GM18870 (cell line): ENCODE results near the gene TTLL10.
"Not testable (repeated sequence)": the region's sequence is repeated elsewhere in the genome, so short reads cannot be mapped to it uniquely, and the experiment has no call there.

Experiments
- ATAC-seq: cut with Tn5 transposase; IDR thresholded peaks from one replicate; pipeline ENCODE4 v1.9.1; 2021; ENCODE audit warnings: moderate library complexity; ENCODE audit not compliant: unreplicated experiment

The TTLL10 gene

DNA sequence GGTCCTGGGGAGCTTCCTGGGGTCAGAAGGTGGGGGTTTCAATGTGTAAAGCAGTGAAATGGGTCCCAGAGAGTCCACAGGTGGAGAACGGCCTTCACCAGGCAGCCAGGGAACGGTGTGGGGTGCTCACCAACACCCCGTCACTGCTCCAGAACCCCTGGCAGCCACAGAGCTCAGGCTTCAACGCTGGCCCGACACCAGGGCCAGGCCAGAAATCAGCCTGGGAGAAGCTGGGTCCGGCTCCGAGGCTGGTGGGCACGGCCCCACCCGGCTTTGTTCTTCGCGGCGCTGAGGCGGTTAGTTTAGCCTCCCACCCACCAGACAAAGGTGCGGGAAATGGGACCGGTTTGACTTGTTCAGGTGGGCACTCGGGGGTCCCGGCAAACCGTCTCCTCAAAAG lies 33.0 kb upstream of the TTLL10 start:
- ATAC-seq: no peak

DNA sequence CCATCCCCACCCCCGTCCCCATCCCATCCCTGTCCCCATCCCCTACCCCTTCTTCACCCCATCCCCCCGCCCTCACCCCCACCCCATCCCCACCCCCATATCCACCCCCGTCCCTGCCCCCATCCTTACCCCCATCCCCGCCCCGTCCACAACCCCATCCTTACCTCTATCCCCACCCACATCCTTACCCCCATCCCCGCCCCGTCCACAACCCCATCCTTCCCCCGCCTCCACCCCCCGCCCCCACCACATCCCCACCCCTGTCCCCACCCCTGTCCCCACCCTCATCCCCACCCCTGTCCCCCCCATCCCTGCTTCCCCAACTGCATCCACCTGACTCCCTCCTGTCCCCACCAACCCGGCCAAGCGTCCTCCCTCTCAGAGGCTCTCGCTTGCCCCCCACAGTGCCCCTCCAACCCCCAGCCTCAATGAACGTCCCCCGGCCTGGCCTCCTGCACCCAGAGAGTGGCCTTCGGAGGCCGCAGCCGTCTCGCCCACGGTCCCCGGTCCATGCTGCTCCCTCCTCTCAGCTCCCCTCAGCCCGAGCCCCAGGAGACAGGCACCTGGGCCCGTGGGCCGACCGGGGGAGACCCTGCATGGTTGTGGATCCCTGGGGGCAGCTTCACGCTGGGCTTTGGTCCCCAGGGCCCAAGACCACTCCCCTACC lies 32.3 kb upstream of the TTLL10 start:
- no peak for ATAC-seq

DNA sequence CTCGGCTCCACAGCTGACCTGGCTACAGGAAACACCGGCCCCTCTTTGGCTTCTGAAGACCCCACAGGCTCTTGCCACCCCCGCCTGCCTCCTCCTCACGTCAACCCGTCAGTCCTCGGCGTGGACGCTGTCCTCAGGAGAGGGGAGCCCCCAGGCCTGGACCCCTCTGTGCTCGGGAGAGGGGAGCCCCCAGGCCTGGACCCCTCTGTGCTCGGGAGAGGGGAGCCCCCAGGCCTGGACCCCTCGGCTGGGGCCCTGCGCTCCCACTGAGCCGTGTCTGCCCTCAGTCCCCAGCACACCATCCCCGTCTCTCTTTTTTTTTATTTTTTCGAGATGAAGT lies 31.8 kb upstream of the TTLL10 start:
- ATAC-seq: no peak

DNA sequence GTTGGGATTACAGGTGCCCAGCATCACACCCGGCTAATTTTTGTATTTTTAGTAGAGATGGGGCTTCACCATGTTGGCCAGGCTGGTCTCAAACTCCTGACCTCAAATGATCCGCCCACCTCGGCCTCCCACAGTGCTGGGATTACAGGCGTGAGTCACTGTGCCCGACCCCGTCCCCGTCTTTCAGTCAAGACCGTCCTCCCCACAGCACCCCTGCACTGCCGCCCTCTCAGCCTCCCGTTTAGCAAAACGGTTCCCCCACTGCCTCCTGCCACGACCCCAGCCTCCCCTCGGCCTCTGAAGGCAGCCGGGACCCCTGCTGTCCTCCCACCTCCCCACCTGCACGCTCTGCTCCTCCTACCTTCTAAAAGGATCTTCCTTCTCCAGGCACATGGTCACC lies 31.3 kb upstream of the TTLL10 start:
- ATAC-seq: not testable (repeated sequence)

DNA sequence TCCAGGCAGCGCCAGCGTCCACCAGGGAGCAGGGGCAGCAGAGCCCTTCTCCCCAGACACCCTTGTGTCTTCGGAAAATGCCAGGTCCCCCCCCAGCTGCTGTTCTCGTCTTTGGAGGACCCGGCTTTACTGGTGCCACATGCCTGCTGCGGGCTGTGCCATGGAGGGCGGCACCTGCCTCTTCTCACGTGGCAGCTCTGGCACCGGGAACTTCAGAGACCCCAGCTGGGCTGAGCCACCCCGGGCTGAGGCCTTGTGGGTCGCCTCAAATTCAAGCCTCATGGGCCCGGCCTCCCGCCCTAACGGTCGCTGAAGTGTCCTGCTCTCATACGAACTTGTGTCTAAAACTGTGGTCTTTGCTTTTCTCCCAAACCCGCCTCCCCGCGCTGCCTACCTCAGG lies 30.8 kb upstream of the TTLL10 start:
- no peak for ATAC-seq

DNA sequence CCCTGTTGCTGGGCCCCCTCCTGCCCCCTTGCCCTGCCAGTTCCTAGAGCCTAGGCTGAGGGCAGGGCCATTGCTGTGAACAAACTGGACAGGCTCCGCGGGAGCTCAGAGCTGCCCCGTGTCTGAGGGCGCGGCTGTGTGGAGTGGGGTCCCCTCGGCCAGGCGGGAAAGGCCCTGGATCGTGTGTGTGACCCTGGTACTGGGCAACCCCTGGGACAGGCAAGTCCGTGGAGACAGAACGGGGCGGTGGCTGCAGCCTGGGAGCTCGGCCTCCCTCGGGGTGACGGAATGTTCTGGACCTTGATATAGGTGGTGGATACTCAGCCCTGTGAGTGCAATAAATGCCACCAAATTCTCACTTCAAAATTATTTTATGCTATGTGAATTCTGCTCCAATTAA lies 30.0 kb upstream of the TTLL10 start:
- no peak for ATAC-seq

GRCh38 chr1:1144122-1144842 lies 29.4 kb upstream of the TTLL10 start:
- no peak for ATAC-seq

- ATAC-seq: no peak
Observed at GRCh38 chr1:1144843-1145546, 28.7 kb upstream of the TTLL10 start.

DNA sequence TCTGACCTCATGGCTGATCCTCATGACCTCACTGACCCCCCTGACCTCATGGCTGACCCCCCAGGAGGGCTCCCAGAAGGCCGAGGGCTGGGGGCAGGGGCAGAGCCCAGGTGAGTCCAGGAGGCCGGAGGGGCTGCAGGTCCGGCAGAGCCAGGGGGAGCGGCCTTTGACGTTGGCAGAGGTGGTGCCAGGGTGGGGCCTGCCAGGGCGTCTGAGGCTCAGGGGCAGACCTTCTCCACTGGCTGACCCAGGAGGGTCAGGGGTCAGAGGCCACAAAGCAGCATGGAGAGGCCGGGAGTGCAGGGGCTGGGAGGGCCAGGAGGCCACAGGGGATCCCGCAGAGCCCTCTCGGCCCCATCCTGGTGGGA lies 28.1 kb upstream of the TTLL10 start:
- ATAC-seq: no peak

- no peak for ATAC-seq
Observed at GRCh38 chr1:1146026-1146425, 27.7 kb upstream of the TTLL10 start.

- no peak for ATAC-seq
Observed at GRCh38 chr1:1146596-1146995, 27.1 kb upstream of the TTLL10 start.

DNA sequence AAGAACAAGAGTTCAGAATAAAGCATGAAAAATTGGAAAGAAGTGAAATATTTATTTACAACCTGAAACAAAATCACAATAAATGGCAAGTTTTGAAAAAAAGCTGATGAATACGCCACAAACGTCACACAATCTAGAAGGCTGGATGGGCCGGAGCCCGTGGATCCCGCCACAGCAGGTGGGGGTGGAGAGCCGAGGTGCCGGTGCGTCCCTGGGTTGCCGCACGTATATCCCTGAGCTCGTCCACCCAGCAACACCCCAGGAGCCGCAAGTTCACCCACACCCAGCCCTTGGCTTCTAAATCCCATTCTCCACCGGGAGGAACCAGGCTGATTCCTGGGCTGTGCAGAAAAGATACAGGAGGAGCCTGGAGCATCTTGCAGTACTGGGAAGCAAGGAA lies 25.6 kb upstream of the TTLL10 start:
- ATAC-seq: no peak

DNA sequence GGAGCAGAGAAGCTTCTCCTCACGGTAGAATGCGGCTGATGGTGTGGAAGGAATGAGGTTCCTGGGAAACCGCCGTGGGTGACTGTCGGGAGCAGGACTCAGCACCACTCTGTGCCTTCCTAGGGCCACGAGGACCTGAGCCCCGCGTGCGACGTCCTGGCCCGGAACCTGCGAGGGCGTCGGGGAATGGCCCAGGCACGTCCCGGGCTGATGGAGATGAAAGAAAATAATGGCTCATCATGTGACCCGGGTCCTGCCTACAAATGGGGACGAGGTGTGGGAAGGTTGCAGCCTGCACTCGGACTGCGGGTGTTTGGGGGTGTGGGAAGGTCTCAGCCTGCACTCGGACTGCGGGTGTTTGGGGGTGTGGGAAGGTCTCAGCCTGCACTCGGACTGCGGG lies 25.1 kb upstream of the TTLL10 start:
- ATAC-seq: no peak

DNA sequence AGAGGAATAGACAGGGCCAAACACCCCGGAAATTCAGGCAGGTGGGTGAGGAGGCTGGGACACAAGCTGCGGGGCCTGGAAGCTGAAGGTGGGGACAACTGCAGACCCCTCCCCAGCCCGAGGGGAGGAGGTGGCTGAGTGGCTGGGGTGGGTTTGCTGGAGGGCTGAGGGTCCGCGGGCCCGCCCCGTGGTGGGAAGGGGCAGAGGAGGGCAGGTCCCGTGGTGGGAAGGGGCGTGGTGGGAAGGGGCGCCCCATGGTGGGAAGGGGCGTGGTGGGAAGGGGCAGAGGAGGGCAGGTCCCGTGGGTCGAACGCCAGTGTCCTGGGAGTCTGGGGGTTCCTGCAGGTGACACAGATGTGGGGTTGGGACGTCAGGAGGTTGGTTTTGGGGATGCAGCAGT lies 24.3 kb upstream of the TTLL10 start:
- ATAC-seq: no peak

DNA sequence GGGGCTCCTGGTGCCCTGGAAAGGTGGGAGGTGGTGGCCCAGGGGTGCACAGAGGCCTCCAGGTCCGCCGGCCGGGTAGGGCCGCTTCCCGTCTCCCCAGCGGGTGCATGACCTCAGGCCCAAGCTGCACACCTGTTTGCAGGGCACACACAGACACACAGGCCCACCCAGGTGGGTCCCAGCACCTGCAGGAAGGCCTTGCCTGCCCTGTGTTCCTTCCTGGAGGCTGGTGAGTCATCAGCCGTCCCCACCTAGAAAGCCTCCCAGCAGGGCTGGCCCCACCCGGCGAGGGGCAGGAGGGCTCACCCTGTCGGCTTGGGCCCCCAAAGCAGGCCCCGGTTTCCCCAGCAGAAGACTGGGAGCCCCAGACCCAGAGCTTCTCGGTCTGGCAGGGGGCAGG lies 23.6 kb upstream of the TTLL10 start:
- ATAC-seq: no peak

DNA sequence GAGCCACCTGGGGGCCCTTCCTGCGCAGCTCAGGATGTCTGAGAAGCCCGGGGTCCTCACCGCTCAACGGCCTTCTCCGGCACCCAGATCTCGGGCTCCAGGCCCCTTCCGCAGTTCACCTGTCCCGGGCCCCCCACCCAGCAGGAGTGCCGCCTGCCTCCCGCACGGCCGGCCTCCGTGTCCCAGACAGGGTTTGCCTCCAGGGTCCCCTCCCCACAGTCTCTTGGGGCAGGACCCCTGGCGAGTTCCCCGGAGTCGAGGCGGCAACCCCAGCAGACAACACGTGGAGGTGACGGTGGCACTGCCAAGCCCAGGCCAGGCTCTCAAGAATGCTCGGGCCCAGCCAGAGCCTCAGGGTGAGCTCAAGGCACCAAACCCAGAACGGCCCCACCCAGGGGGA lies 22.4 kb upstream of the TTLL10 start:
- no peak for ATAC-seq

GRCh38 chr1:1152431-1152830 lies 21.2 kb upstream of the TTLL10 start:
- ATAC-seq: not testable (repeated sequence)

DNA sequence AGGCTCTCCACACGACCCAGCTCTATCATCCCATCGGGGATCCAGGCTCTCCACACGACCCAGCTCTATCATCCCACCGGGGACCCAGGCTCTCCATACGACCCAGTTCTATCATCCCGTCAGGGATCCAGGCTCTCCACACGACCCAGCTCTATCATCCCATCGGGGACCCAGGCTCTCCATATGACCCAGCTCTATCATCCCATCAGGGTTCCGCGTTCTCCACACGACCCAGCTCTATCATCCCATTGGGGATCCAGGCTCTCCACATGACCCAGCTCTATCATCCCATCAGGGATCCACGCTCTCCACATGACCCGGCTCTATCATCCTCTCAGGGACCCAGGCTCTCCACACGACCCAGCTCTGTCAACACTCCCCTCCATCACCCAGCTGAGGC lies 20.5 kb upstream of the TTLL10 start:
- not testable (repeated sequence) for ATAC-seq

- no peak for ATAC-seq
Observed at GRCh38 chr1:1153874-1154273, 19.8 kb upstream of the TTLL10 start.

DNA sequence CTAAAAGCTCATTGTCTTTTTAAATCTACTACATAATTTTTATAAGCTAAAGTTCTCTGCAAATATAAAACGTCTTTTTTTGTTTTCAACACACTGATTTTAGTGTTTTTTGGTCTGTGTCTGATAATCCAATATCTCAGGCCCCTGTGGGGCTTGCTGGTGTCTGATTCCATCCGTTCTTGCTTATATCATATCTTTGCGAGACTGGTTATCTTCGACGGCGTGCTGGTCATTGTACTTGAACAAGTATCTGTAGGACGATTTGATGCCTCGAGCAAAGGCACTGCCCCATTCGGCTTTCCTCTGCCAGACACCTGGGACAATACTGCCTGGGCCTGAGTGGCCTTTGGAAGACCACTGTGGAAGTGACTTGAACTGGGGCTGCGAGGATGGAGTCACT lies 18.4 kb upstream of the TTLL10 start:
- ATAC-seq: no peak

DNA sequence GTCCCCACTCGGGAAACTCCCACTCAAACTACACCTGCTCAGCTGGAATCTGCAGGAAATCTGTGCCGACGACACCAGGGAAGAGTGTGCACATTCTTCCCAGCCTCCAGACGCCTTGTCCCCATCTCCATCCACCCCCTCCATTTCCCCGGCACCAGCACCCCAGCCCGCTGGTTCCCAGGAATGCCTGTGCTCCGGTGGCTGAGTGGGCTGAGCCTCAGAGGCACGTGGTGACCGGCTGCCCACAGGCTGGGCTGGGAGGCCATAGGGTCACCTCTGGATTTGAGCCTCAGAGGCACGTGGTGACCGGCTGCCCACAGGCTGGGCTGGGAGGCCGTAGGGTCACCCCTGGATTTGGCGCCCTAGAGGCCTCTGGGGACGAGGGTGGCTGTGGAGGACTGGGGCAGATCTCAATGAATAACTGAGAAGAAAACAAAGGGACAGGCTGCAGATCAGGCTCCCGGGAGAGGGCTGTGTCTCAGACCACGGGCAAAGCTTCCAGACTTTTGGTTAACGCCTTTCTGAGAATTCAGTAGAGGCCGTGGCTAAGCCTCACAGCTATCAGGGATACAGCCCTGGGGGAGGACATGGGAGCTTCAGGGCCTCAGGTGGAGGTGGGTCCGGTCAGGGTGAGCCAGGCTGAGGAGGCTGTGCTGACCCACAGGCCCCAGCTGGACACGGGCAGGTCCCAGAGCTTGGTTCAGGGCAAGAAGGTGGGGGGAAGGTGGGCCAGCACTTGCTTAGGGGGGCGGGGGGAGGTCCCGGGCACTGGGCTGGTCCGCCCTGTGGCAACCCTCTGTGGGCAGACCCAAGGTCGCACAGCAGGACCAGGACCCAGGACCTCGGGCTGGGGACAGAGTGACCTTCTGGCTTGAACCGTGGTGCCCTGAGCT lies 17.3 kb upstream of the TTLL10 start:
- ATAC-seq: no peak

GRCh38 chr1:1157033-1157365 lies 16.7 kb upstream of the TTLL10 start:
- ATAC-seq: no peak
